Muscle of back (tissue), 11 donors: ENCODE measurements around the gene FOXP1. TPM values are rescaled to one million over a fixed set of nuclear protein-coding genes. Genes with fewer than 3 reads are reported as not detected.

ENCODE experiments used
- DNase-seq, 3 donors: peaks; one replicate each; pipeline versions ENCODE4 v3.0.0 to v3.0.0-alpha.2; 2013
- polyA plus RNA-seq, 10 donors: library from polyadenylated mRNA; unstranded; fragments of 120-200 nt; gene quantifications; one replicate each; pipeline ENCODE4 v1.2.1, GENCODE V29; 2013; ENCODE audit not compliant: insufficient read length in 10 of 10

Gene FOXP1
- polyA plus RNA-seq, 10 donors: 17.1 to 26.3 (median 20.8) TPM

- DNase-seq: peak; percentile 16 to 59 (median 42)
Measured at GRCh38 chr3:71310359-71310979, 273.1 kb downstream of the FOXP1 start.

GRCh38 chr3:71309886-71310285 lies 273.6 kb downstream of the FOXP1 start:
- DNase-seq: no peak

GRCh38 chr3:71309342-71309741 lies 274.2 kb downstream of the FOXP1 start:
- no peak for DNase-seq

- no peak for DNase-seq
Measured at GRCh38 chr3:71308836-71309235, 274.7 kb downstream of the FOXP1 start.

- DNase-seq: peak in 1 of 3 donors; percentile 34
Measured at GRCh38 chr3:71307991-71308697, 275.4 kb downstream of the FOXP1 start.

- peak; percentile 52 to 86 (median 75) for DNase-seq
Measured at GRCh38 chr3:71305231-71306206, 278.0 kb downstream of the FOXP1 start.

- DNase-seq: peak; percentile 27 to 80 (median 67)
Measured at GRCh38 chr3:71304684-71305083, 278.8 kb downstream of the FOXP1 start.

- no peak for DNase-seq
Measured at GRCh38 chr3:71304247-71304646, 279.3 kb downstream of the FOXP1 start.

- DNase-seq: peak in 1 of 3 donors; percentile 39
Measured at GRCh38 chr3:71303627-71304200, 279.8 kb downstream of the FOXP1 start.

- DNase-seq: no peak
Measured at GRCh38 chr3:71302604-71303003, 280.9 kb downstream of the FOXP1 start.

GRCh38 chr3:71300951-71301393 lies 282.6 kb downstream of the FOXP1 start:
- no peak for DNase-seq

- no peak for DNase-seq
Measured at GRCh38 chr3:71299160-71299559, 284.4 kb downstream of the FOXP1 start.

GRCh38 chr3:71294919-71295318 lies 288.6 kb downstream of the FOXP1 start:
- DNase-seq: no peak

GRCh38 chr3:71290301-71290700 lies 293.2 kb downstream of the FOXP1 start:
- DNase-seq: no peak

GRCh38 chr3:71288269-71288930 lies 295.1 kb downstream of the FOXP1 start:
- no peak for DNase-seq

GRCh38 chr3:71285086-71285485 lies 298.4 kb downstream of the FOXP1 start:
- DNase-seq: no peak

- no peak for DNase-seq
Measured at GRCh38 chr3:71282976-71283375, 300.6 kb downstream of the FOXP1 start.

GRCh38 chr3:71281280-71281679 lies 302.2 kb downstream of the FOXP1 start:
- DNase-seq: no peak

GRCh38 chr3:71277341-71277740 lies 306.2 kb downstream of the FOXP1 start:
- no peak for DNase-seq

- no peak for DNase-seq
Measured at GRCh38 chr3:71276531-71276930, 307.0 kb downstream of the FOXP1 start.

- DNase-seq: no peak
Measured at GRCh38 chr3:71273453-71273852, 310.1 kb downstream of the FOXP1 start.
